ENCODE results near the gene ZDHHC3. TPM values are rescaled to one million over a fixed set of nuclear protein-coding genes. Genes with fewer than 3 reads are reported as not detected.
A peak's percentile ranks its signal among the peaks of the same experiment; 100 is the strongest.

ZDHHC3 gene
- total and polyA plus RNA-seq, 12 donors: 30.1 to 148 (median 95.8) TPM

- intact Hi-C loops (cut with DNase I): no loop called here
- H3K9me3 ChIP-seq (replicated peaks in 1 of 3): no peaks in the 10 kb centered on the region
- peaks cover 0 to 66% of the 10 kb centered on the region in 2 donors for H3K36me3 ChIP-seq (replicated peaks in 1 of 2)
Measured at GRCh38 chr3:45003406-45003805, 27.4 kb upstream of the ZDHHC3 start.

GRCh38 chr3:45002720-45003119, 26.7 kb upstream of the ZDHHC3 start:
- TF ChIP-seq CTCF (IDR thresholded peaks at IDR 0.05) (no peak), POLR2A (IDR thresholded peaks at IDR 0.05) (no peak)
- H3K36me3 ChIP-seq (replicated peaks in 1 of 2): peaks cover 0 to 66% of the 10 kb centered on the region in 2 donors
- H3K9me3 ChIP-seq (replicated peaks in 1 of 3): no peaks in the 10 kb centered on the region
- H3K27ac ChIP-seq: peak overlapping the region in 1 of 5 donors; percentile 13
- 86 to 96% (median 90%) methylated on average over 3 of the region's 3 CpGs for WGBS, 4 donors
- no peaks in the 10 kb centered on the region for H3K27me3 ChIP-seq
- DNase-seq: no peak
- no peak overlapping the region for H3K4me3 ChIP-seq
- H3K4me1 ChIP-seq (replicated peaks in 1 of 2): peaks cover 8 to 16% of the 10 kb centered on the region in 2 donors
- intact Hi-C loops (cut with DNase I): no loop called here

More at GRCh38 chr3:45003406-45003805, 27.4 kb upstream of the ZDHHC3 start:
- peaks cover 8 to 22% of the 10 kb centered on the region in 2 donors for H3K4me1 ChIP-seq (replicated peaks in 1 of 2)
- no peak for DNase-seq
- TF ChIP-seq CTCF (IDR thresholded peaks at IDR 0.05) (no peak), POLR2A (IDR thresholded peaks at IDR 0.05) (no peak)
- no peak overlapping the region for H3K4me3 ChIP-seq
- H3K27me3 ChIP-seq: no peaks in the 10 kb centered on the region
- H3K27ac ChIP-seq: peak overlapping the region in 1 of 5 donors; percentile 7

GRCh38 chr3:45002139-45002660, 26.2 kb upstream of the ZDHHC3 start:
- Histone ChIP-seq H3K4me1 (replicated peaks in 1 of 2) (peaks cover 10 to 17% of the 10 kb centered on the region in 2 donors), H3K27me3 (no peaks in the 10 kb centered on the region), H3K36me3 (replicated peaks in 1 of 2) (peaks cover 0 to 66% of the 10 kb centered on the region in 2 donors), H3K9me3 (replicated peaks in 1 of 3) (no peaks in the 10 kb centered on the region), H3K4me3 (no peak overlapping the region), H3K27ac (peak overlapping the region in 1 of 5 donors; percentile 13)
- WGBS, 4 donors: 80 to 91% (median 88%) methylated on average over 2 of the region's 2 CpGs
- DNase-seq: no peak
- TF ChIP-seq CTCF (IDR thresholded peaks at IDR 0.05) (no peak), POLR2A (IDR thresholded peaks at IDR 0.05) (no peak)
- intact Hi-C loops (cut with DNase I): no loop called here

- intact Hi-C loops (cut with DNase I): no loop called here
- H3K36me3 ChIP-seq (replicated peaks in 1 of 2): peaks cover 0 to 67% of the 10 kb centered on the region in 2 donors
- H3K27me3 ChIP-seq: no peaks in the 10 kb centered on the region
Measured at GRCh38 chr3:45001738-45002137, 25.8 kb upstream of the ZDHHC3 start.

More at GRCh38 chr3:45001738-45002137, 25.8 kb upstream of the ZDHHC3 start:
- no peaks in the 10 kb centered on the region for H3K9me3 ChIP-seq (replicated peaks in 1 of 3)
- H3K4me1 ChIP-seq (replicated peaks in 1 of 2): peaks cover 15 to 22% of the 10 kb centered on the region in 2 donors
- H3K27ac ChIP-seq: peak overlapping the region in 2 of 5 donors; percentile 54 to 82
- no peak overlapping the region for H3K4me3 ChIP-seq
- DNase-seq: no peak
- WGBS, 4 donors: 95 to 99% (median 97%) methylated on average over 3 of the region's 3 CpGs
- TF ChIP-seq CTCF (IDR thresholded peaks at IDR 0.05) (no peak), POLR2A (IDR thresholded peaks at IDR 0.05) (no peak)

Measured in adrenal gland (tissue), 12 donors.